WTC11 (cell line): ENCODE data around the gene RAB11B. TPM values are rescaled to one million over a fixed set of nuclear protein-coding genes. Genes with fewer than 3 reads are reported as not detected.

ENCODE experiments used
- ATAC-seq: fragments of 200-7000 bp; cut with Tn5 transposase; 2 replicates; pipeline ENCODE4 v1.10.0; 2021; ENCODE audit warnings: mild to moderate bottlenecking, moderate library complexity
- CTCF ChIA-PET: fragments of 300-600 bp; sonication (Branson Sonifier 250); formaldehyde crosslinking; loops from one replicate; lab custom pipeline; 2021; ENCODE audit warnings: antibody characterized with exemption; lab: Charles Lee
- POLR2A ChIA-PET: fragments of 350-600 bp; sonication (Branson Sonifier 250); formaldehyde crosslinking; loops from one replicate; lab custom pipeline; 2021; ENCODE audit warnings: antibody characterized with exemption; lab: Charles Lee
- DNase-seq: peaks from one replicate; pipeline ENCODE4 v3.0.0; 2021; ENCODE audit warnings: low spot score
- H3K27ac Mint-ChIP-seq: 2 replicates; pipeline ENCODE4 v1.8.0; 2021; ENCODE audit warnings: mixed read lengths
- H3K27me3 Mint-ChIP-seq: 2 replicates; pipeline ENCODE4 v1.8.0; 2021; ENCODE audit warnings: low read depth, mild to moderate bottlenecking, moderate library complexity, mixed read lengths
- H3K36me3 Mint-ChIP-seq: 2 replicates; pipeline ENCODE4 v1.8.0; 2021; ENCODE audit warnings: mixed read lengths
- H3K4me1 Mint-ChIP-seq: 2 replicates; pipeline ENCODE4 v1.8.0; 2022; ENCODE audit warnings: mixed read lengths
- H3K4me3 Mint-ChIP-seq: 2 replicates; pipeline ENCODE4 v1.8.0; 2021; ENCODE audit warnings: mild to moderate bottlenecking, moderate library complexity, mixed read lengths
- H3K9me3 Mint-ChIP-seq: 2 replicates; pipeline ENCODE4 v1.8.0; 2021; ENCODE audit warnings: mixed read lengths
- ARID4B ChIP-seq: sonication (generic); formaldehyde crosslinking; IDR thresholded peaks from 2 replicates; pipeline ENCODE4 v1.8.0; 2023; ENCODE audit warnings: missing genetic modification reagents, mild to moderate bottlenecking, borderline replicate concordance
- ATF6 ChIP-seq: sonication (generic); formaldehyde crosslinking; IDR thresholded peaks from 2 replicates; pipeline ENCODE4 v1.8.1; 2023; ENCODE audit warnings: mild to moderate bottlenecking, missing genetic modification reagents
- CREB1 ChIP-seq: sonication (generic); formaldehyde crosslinking; IDR thresholded peaks from 2 replicates; pipeline ENCODE4 v1.8.0; 2023; ENCODE audit warnings: mild to moderate bottlenecking, missing genetic modification reagents
- ELF4 ChIP-seq: sonication (generic); formaldehyde crosslinking; IDR thresholded peaks from 2 replicates; pipeline ENCODE4 v1.8.1; 2022; ENCODE audit warnings: low read depth, mild to moderate bottlenecking, moderate library complexity, missing genetic modification reagents
- FOXK1 ChIP-seq: sonication (generic); formaldehyde crosslinking; IDR thresholded peaks from 2 replicates; pipeline ENCODE4 v1.8.0; 2022; ENCODE audit warnings: mild to moderate bottlenecking, moderate library complexity, missing genetic modification reagents
- GABPB1 ChIP-seq: sonication (generic); formaldehyde crosslinking; IDR thresholded peaks from 2 replicates; pipeline ENCODE4 v1.8.1; 2023; ENCODE audit warnings: mild to moderate bottlenecking, missing genetic modification reagents
- HMGA2 ChIP-seq: fragments of 250-450 bp; sonication (Bioruptor Pico); IDR thresholded peaks from 2 replicates; pipeline ENCODE4 v1.4.0; 2021; ENCODE audit warnings: mild to moderate bottlenecking, moderate library complexity
- JUN ChIP-seq: sonication (generic); formaldehyde crosslinking; IDR thresholded peaks from 2 replicates; pipeline ENCODE4 v1.8.0; 2023; ENCODE audit warnings: mild to moderate bottlenecking, missing genetic modification reagents
- ZNF138 ChIP-seq: sonication (generic); formaldehyde crosslinking; conservative IDR thresholded peaks from 2 replicates; pipeline ENCODE4 v1.8.1; 2022; ENCODE audit warnings: mild to moderate bottlenecking, moderate library complexity, missing genetic modification reagents
- ZNF263 ChIP-seq: sonication (generic); formaldehyde crosslinking; IDR thresholded peaks from 2 replicates; pipeline ENCODE4 v1.8.1; 2022; ENCODE audit warnings: low read depth, mild to moderate bottlenecking, moderate library complexity, missing genetic modification reagents
- ZNF317 ChIP-seq: sonication (generic); formaldehyde crosslinking; IDR thresholded peaks from 2 replicates; pipeline ENCODE4 v1.8.1; 2023; ENCODE audit warnings: low read depth, mild to moderate bottlenecking, moderate library complexity, missing genetic modification reagents, borderline replicate concordance
- total RNA-seq: library from RNA; stranded (reverse); gene quantifications from 3 replicates; pipeline ENCODE4 v1.2.3, GENCODE V29; 2021
- TF ChIP-seq, protein P1 (sequence below): sonication (generic); formaldehyde crosslinking; IDR thresholded peaks from 2 replicates; pipeline ENCODE4 v1.8.1; 2022; ENCODE audit warnings: missing genetic modification reagents, borderline replicate concordance
- TF ChIP-seq, protein P2 (sequence below): sonication (generic); formaldehyde crosslinking; IDR thresholded peaks from 2 replicates; pipeline ENCODE4 v1.8.1; 2023; ENCODE audit warnings: mild to moderate bottlenecking, moderate library complexity, missing genetic modification reagents
- TF ChIP-seq, protein P3 (sequence below): fragments of 250-450 bp; sonication (Bioruptor Pico); IDR thresholded peaks from 2 replicates; pipeline ENCODE4 v1.9.0; 2021; ENCODE audit warnings: mild to moderate bottlenecking, borderline replicate concordance

The RAB11B gene
- total RNA-seq, 1 experiment from 2014 or later, result 108 TPM

DNA sequence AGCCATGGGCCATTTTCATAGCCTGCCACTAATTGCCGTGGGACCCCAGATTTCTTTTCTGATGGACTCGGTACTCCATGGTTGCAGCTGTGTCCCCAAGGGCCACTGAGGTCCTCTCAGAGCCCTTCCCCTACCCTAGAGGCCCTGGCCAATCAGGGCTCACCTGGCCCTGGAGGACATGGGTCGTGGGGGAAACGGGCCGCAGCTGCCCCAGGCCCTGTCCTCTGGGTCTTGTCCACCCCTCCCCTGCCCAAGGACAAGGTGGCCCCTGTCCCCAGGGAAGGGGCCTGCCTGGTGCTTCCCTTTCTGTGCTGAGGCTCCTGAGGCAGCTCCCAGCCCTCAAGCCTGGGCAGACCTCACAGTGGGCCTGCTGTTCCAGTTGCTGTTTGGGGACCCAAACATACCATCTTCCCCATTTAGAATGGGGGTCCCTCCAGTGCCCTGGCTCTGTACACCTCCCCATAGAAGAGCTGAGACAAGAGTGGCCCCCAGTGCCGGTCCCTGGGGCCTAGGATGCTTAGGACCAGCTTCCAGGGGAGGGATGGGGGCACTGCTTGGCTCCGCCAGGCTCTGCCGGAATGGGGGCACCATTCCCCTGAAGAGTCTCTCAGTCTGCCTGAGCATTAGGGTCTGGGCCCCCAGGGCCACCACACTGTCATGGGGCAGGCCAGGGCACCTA lies 3.2 kb downstream of the RAB11B start (continued):
- TF ChIP-seq, protein P1, sequence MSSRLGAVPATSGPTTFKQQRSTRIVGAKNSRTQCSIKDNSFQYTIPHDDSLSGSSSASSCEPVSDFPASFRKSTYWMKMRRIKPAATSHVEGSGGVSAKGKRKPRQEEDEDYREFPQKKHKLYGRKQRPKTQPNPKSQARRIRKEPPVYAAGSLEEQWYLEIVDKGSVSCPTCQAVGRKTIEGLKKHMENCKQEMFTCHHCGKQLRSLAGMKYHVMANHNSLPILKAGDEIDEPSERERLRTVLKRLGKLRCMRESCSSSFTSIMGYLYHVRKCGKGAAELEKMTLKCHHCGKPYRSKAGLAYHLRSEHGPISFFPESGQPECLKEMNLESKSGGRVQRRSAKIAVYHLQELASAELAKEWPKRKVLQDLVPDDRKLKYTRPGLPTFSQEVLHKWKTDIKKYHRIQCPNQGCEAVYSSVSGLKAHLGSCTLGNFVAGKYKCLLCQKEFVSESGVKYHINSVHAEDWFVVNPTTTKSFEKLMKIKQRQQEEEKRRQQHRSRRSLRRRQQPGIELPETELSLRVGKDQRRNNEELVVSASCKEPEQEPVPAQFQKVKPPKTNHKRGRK, result no peak
- TF ChIP-seq HMGA2 (CRISPR knock-in tag), result no peak

- no peak overlapping the region for H3K27ac Mint-ChIP-seq
- TF ChIP-seq JUN (CRISPR knock-in tag) (no peak), FOXK1 (CRISPR knock-in tag) (no peak), ATF6 (CRISPR knock-in tag) (no peak), GABPB1 (CRISPR knock-in tag) (no peak), ZNF138 (no peak), ZNF317 (CRISPR knock-in tag) (no peak), CREB1 (no peak), ARID4B (no peak), ZNF263 (no peak), ELF4 (CRISPR knock-in tag) (no peak)
- TF ChIP-seq, protein P2, sequence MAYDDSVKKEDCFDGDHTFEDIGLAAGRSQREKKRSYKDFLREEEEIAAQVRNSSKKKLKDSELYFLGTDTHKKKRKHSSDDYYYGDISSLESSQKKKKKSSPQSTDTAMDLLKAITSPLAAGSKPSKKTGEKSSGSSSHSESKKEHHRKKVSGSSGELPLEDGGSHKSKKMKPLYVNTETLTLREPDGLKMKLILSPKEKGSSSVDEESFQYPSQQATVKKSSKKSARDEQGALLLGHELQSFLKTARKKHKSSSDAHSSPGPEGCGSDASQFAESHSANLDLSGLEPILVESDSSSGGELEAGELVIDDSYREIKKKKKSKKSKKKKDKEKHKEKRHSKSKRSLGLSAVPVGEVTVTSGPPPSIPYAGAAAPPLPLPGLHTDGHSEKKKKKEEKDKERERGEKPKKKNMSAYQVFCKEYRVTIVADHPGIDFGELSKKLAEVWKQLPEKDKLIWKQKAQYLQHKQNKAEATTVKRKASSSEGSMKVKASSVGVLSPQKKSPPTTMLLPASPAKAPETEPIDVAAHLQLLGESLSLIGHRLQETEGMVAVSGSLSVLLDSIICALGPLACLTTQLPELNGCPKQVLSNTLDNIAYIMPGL (CRISPR knock-in tag), result no peak
- TF ChIP-seq, protein P3, sequence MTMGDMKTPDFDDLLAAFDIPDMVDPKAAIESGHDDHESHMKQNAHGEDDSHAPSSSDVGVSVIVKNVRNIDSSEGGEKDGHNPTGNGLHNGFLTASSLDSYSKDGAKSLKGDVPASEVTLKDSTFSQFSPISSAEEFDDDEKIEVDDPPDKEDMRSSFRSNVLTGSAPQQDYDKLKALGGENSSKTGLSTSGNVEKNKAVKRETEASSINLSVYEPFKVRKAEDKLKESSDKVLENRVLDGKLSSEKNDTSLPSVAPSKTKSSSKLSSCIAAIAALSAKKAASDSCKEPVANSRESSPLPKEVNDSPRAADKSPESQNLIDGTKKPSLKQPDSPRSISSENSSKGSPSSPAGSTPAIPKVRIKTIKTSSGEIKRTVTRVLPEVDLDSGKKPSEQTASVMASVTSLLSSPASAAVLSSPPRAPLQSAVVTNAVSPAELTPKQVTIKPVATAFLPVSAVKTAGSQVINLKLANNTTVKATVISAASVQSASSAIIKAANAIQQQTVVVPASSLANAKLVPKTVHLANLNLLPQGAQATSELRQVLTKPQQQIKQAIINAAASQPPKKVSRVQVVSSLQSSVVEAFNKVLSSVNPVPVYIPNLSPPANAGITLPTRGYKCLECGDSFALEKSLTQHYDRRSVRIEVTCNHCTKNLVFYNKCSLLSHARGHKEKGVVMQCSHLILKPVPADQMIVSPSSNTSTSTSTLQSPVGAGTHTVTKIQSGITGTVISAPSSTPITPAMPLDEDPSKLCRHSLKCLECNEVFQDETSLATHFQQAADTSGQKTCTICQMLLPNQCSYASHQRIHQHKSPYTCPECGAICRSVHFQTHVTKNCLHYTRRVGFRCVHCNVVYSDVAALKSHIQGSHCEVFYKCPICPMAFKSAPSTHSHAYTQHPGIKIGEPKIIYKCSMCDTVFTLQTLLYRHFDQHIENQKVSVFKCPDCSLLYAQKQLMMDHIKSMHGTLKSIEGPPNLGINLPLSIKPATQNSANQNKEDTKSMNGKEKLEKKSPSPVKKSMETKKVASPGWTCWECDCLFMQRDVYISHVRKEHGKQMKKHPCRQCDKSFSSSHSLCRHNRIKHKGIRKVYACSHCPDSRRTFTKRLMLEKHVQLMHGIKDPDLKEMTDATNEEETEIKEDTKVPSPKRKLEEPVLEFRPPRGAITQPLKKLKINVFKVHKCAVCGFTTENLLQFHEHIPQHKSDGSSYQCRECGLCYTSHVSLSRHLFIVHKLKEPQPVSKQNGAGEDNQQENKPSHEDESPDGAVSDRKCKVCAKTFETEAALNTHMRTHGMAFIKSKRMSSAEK (CRISPR knock-in tag), result no peak
- CTCF ChIA-PET, result interaction anchor here (0.6 to 1.6 kb wide), 3 partner anchors 30 to 40 kb away, joined by 3 to 5 read pairs (median 3); partner anchors contain the start of gene ANGPTL4
Observed at GRCh38 chr19:8393871-8394250, 3.7 kb downstream of the RAB11B start.

More at GRCh38 chr19:8393871-8394250, 3.7 kb downstream of the RAB11B start:
- H3K4me3 Mint-ChIP-seq, result no peak overlapping the region
- DNase-seq (no peak), ATAC-seq (no peak)
- no peaks in the 10 kb centered on the region for H3K9me3 Mint-ChIP-seq
- POLR2A ChIA-PET, result interaction anchor here (0.9 kb wide), 1 partner anchor 12 kb away, joined by 5 read pairs; no protein-coding TSS in a partner anchor
- H3K36me3 Mint-ChIP-seq, result no peaks in the 10 kb centered on the region; the same call in 1 of the 2 replicates
- no peaks in the 10 kb centered on the region for H3K27me3 Mint-ChIP-seq
- H3K4me1 Mint-ChIP-seq, result peaks cover 17% of the 10 kb centered on the region
